Cardiac ventricle fibroblast (primary cell): ENCODE results near the gene SGK1. TPM values are rescaled to one million over a fixed set of nuclear protein-coding genes. Genes with fewer than 3 reads are reported as not detected.

Experiments
- total RNA-seq: library from RNA; depleted of rRNA; stranded (reverse); fragments of >200 nt; gene quantifications from 2 replicates; pipeline ENCODE4 v1.2.3, GENCODE V29; 2015

Gene SGK1
- total RNA-seq, result 10.1 and 15.7 TPM in 2 replicates

DNA sequence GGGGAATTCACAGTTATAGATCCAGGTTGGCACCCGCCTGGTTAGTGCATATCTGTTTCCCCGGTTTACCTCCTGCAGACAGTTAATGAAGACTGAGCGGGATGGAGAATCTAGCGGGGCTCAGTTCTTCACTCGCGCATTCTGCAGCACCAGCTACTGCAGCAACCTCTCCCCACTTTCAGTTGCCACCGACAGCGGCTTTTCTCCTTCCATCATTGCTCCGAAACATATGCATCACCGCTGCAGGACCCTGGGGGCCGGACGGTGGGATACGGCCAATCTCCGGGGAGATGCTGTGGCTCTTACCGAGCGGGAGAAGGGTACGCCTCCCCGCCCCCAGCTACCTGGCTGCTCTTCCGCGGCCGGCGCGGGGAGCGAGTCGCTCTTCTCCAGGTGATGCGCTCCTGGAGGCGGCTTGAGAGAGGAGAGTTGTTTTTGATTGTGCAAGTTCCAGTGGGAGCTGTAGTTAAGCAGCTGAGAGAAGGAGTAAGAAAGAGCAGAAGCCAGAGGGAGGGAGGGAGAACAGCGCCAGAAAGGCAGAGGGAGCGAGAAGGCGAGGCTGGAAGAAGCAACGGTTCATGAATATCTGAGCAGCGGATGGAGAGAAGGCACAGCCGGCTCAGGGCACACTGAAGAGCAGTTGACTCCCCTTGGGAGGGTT, at the start of gene SGK1:
TSS of gene SGK1 (minus strand) at position 642 of the 661 bp plus-strand sequence. CDS start 652 bp downstream, outside the sequence.

